Psoas muscle (tissue), 8 donors: Measurements from ENCODE around the gene SQOR. TPM values are rescaled to one million over a fixed set of nuclear protein-coding genes. Genes with fewer than 3 reads are reported as not detected.
A peak's percentile ranks its signal among the peaks of the same experiment; 100 is the strongest.

Experiments
- ATAC-seq, 4 donors: fragments of 200-7000 bp; cut with Tn5 transposase; one replicate each; pipeline ENCODE4 v1.9.1; 2020; ENCODE audit warnings: moderate library complexity in 3 of 4, mild to moderate bottlenecking in 2 of 4
- DNase-seq, 2 donors: peaks; one replicate each; pipeline ENCODE4 v3.0.0-alpha.2; 2020
- H3K27ac ChIP-seq: fragments of 200-600 bp; one replicate; pipeline ENCODE4 v1.8.0; 2022
- H3K27me3 ChIP-seq, 3 donors: fragments of 200-600 bp in 1 of 3; one replicate each; pipeline versions ENCODE4 v1.6.1 to v1.8.0; 2013 to 2022; ENCODE audit warnings: low read length in 2 of 3, mild to moderate bottlenecking in 2 of 3, moderate library complexity in 1 of 3; ENCODE audit not compliant: insufficient read depth in 3 of 3
- H3K36me3 ChIP-seq, 2 donors: fragments of 200-600 bp in 1 of 2; one replicate each; pipeline versions ENCODE4 v1.6.1 to v1.8.0; 2013 to 2022; ENCODE audit warnings: low read depth in 1 of 2, mild to moderate bottlenecking in 1 of 2, moderate library complexity in 1 of 2; ENCODE audit not compliant: insufficient read depth in 1 of 2
- H3K4me1 ChIP-seq: fragments of 200-600 bp; one replicate; pipeline ENCODE4 v1.8.0; 2022
- H3K4me3 ChIP-seq: fragments of 200-600 bp; one replicate; pipeline ENCODE4 v1.8.0; 2022; ENCODE audit warnings: mild to moderate bottlenecking
- H3K9me3 ChIP-seq: fragments of 200-600 bp; one replicate; pipeline ENCODE4 v1.8.0; 2022
- CTCF ChIP-seq: fragments of 200-600 bp; IDR thresholded peaks from one replicate; pipeline ENCODE4 v1.8.0; 2022; ENCODE audit warnings: antibody characterized with exemption
- WGBS, 3 donors: extraction: QIAGEN DNeasy Blood & Tissue Kit; methylation state at CpG; one replicate each; pipeline versions ENCODE4 v1.1.6 to v1.1.7; 2013; 5-methylcytosine and 5-hydroxymethylcytosine counted together
- intact Hi-C, 2 donors: fragments of 100-400 bp; cut with DNase I; formaldehyde crosslinking; loops; one replicate each; pipeline versions ENCODE4 v1.11.0 to v1.14.2; 2022
- polyA plus RNA-seq, 3 donors: library from polyadenylated mRNA; stranded (reverse); fragments of 200-250 nt; gene quantifications; one replicate each; pipeline ENCODE4 v1.2.3, GENCODE V29; 2013
- total RNA-seq, 4 donors: library from RNA; stranded (reverse); fragmentation: NEBNext Ultra II Directional in 2 of 4; extraction: Animal tissue kit (Norgen Biotek cat#: 25700) in 2 of 4; gene quantifications; one replicate each; pipeline versions ENCODE4 v1.2.1 to v1.2.4, GENCODE V29; 2021 to 2023
- donor health status: healthy with polysubstance abuse.
- donor health status: DM: no; HTN: no; CAD: no; lungs with moderate emphysema.
- donor health status: Bipolar disorder and iron deficiency.
- donor health status: healthy.
- donor health status: DM: yes; HTN: yes; CAD: no.
- donor health status: DM: no; HTN: no; CAD: no.
- donor health status: DM: no; HTN: no; CAD: no.
- donor health status: DM: yes; HTN: yes; CAD: no.

Gene SQOR
- total and polyA plus RNA-seq, 7 donors: 46.5 to 174 (median 142) TPM

GRCh38 chr15:45705510-45706473 is 71.0 kb downstream of the SQOR start:
- intact Hi-C loops: loop anchor here in 1 of 2 donors (2.0 kb wide), 1 partner anchor 85 kb away; no protein-coding TSS in a partner anchor
- peak; percentile 91 for TF ChIP-seq CTCF
- DNase-seq (peak; percentile 63 to 73), ATAC-seq (peak; percentile 74 to 93 (median 82))
- Histone ChIP-seq H3K27ac (no peak overlapping the region), H3K36me3 (no peaks in the 10 kb centered on the region), H3K9me3 (no peaks in the 10 kb centered on the region), H3K4me1 (peaks cover 6% of the 10 kb centered on the region), H3K27me3 (peaks cover 0 to 8% (median 5%) of the 10 kb centered on the region in 3 donors), H3K4me3 (peak overlapping the region; percentile 70)
- WGBS, 3 donors: 2% methylated on average over 15 of the region's 15 CpGs

- TF ChIP-seq CTCF: no peak
- 18 to 29% (median 20%) methylated on average over 6 of the region's 6 CpGs for WGBS, 3 donors
- DNase-seq: no peak
- ATAC-seq: no peak
- Histone ChIP-seq H3K27me3 (peaks cover 0 to 10% (median 0%) of the 10 kb centered on the region in 3 donors), H3K9me3 (no peaks in the 10 kb centered on the region), H3K36me3 (no peaks in the 10 kb centered on the region), H3K4me3 (no peak overlapping the region), H3K27ac (no peak overlapping the region), H3K4me1 (peaks cover 6% of the 10 kb centered on the region)
- intact Hi-C loops: loop anchor here (10.0 kb wide), 1 partner anchor 604 kb away; no protein-coding TSS in a partner anchor
Measured at GRCh38 chr15:45710657-45711056, 75.8 kb downstream of the SQOR start.

GRCh38 chr15:45714590-45715488 is 80.0 kb downstream of the SQOR start:
- Histone ChIP-seq H3K27ac (no peak overlapping the region), H3K9me3 (no peaks in the 10 kb centered on the region), H3K36me3 (no peaks in the 10 kb centered on the region), H3K27me3 (peaks cover 0 to 14% (median 0%) of the 10 kb centered on the region in 3 donors), H3K4me1 (peaks cover 6% of the 10 kb centered on the region), H3K4me3 (no peak overlapping the region)
- WGBS, 3 donors: 24 to 27% (median 25%) methylated on average over 24 of the region's 24 CpGs
- DNase-seq: peak; percentile 52 to 56
- intact Hi-C loops: loop anchor here (10.0 kb wide), 1 partner anchor 600 kb away; no protein-coding TSS in a partner anchor
- ATAC-seq: peak; percentile 64 to 80 (median 74)
- TF ChIP-seq CTCF: peak; percentile 75

- no peak for TF ChIP-seq CTCF
- no peak for ATAC-seq
- no peak for DNase-seq
Measured at GRCh38 chr15:45715528-45715927, 80.7 kb downstream of the SQOR start.

More at GRCh38 chr15:45715528-45715927, 80.7 kb downstream of the SQOR start:
- Histone ChIP-seq H3K27me3 (peaks cover 0 to 14% (median 0%) of the 10 kb centered on the region in 3 donors), H3K36me3 (no peaks in the 10 kb centered on the region), H3K4me1 (peaks cover 6% of the 10 kb centered on the region), H3K27ac (no peak overlapping the region), H3K4me3 (no peak overlapping the region), H3K9me3 (no peaks in the 10 kb centered on the region)
- intact Hi-C loops: loop anchor here (10.0 kb wide), 1 partner anchor 599 kb away; no protein-coding TSS in a partner anchor
- 79 to 90% (median 85%) methylated on average over 1 of the region's 1 CpG for WGBS, 3 donors
